Frontal cortex (tissue), 4 donors: ENCODE results near the gene HEPACAM. TPM values are rescaled to one million over a fixed set of nuclear protein-coding genes. Genes with fewer than 3 reads are reported as not detected.
A peak's percentile ranks its signal among the peaks of the same experiment; 100 is the strongest.

Experiments used
- DNase-seq, 2 donors: peaks; one replicate each; pipeline ENCODE4 v3.0.0; 2012; ENCODE audit warnings: low spot score in 2 of 2
- FAIRE-seq: peaks from 2 replicates; lab custom pipeline; 2012; peaks lifted over from hg19 to GRCh38; lab: Jason Lieb, UNC
- total RNA-seq: library from RNA; depleted of rRNA; stranded (reverse); fragments of >200 nt; gene quantifications from one replicate; pipeline ENCODE4 v1.2.3, GENCODE V29; 2014
- donor health status: control.
- donor health status: control.
- donor health status: control.

HEPACAM gene
- total RNA-seq, 1 donor from 2014 or later = 6.9 TPM

- no peak for DNase-seq
- FAIRE-seq = no peak
Measured at GRCh38 chr11:124889191-124890091, 46.4 kb downstream of the HEPACAM start.

- no peak for FAIRE-seq
Measured at GRCh38 chr11:124887667-124888013, 48.2 kb downstream of the HEPACAM start.

DNA sequence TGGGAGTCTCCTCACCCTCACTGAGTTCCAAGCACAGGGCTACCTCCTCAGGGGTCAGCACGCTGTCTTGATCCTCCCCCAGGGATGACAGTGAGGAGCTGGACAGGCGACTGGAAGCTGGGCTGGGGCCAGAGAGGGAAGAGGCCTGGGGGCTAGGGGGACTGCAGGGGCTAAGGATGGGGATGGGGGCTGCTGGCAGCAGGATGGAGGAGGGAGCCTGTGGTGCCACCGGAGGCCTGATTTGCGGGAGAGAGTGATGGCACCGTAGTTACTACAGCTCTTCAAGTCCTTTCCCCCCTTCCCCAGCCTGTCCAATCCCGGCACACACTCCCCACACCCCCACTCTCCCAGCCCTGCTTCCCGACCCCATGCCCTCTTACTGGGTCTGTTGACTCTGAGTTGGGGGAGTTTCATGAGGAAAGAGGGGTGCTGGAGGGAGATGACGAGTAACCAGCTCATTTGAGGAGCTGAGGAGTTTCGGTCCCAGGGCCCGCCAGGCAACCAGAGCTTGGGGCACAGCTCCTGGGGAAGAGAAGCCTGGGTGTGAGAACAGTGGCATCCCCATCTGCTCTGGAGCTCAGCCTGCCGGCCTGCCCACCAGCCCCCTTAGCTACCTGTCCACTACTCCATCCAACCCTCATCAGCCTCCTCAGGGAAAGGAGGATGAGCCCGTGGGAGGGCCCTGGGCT lies 48.7 kb downstream of the HEPACAM start:
- no peak for DNase-seq
- no peak for FAIRE-seq

More at GRCh38 chr11:124887667-124888013, 48.2 kb downstream of the HEPACAM start:
- DNase-seq = no peak

DNA sequence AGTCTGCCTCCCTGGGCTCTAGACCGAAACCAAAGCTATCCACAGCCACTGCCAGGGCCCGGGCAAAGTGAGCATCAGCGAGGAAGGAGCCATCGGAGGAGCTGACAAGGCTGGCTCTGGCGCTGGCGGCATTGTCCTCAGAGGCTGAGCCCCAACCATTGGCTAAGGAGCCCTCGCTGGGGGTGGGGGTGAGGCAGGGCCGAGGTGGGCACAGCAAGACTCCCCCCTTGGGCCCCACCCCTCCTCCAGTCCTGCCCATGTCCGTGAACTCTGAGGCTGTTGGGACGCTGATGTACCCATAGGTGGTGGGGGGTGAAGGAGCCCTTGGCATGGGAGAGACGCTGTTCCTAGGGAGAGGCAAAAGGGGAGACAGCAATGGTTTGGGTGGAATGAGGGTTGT lies 49.4 kb downstream of the HEPACAM start:
- no peak for FAIRE-seq

DNA sequence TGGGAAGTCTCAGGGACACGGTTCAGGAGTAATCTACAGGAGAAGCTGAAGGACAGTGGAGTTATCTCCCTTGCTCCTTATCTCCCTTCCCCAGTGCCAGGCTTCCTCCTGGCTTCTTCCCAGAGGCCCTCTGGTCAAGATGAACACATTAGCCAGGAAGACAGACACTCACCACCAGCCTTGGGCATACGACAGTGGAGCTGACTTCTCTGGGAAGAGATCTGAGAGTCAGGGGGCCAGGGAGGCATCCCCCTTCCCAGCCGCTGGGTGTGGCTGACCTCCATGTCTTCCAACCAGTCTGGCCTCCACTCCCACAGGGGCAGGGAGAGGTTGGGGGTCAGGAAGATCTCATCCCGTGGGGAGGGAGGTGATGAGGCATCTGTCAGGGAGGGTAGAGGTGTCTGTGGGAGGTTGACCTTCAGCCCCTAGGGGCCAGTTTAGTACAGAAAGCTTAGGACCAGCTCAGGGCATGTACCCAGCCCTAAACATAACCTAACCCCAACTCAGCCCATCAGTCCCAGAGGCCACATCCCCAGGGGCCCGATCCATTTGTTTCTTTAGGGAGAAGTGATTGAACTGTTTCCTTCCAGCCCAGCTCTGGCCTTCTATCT lies 50.9 kb downstream of the HEPACAM start:
- DNase-seq (no peak), FAIRE-seq (no peak)

More for the DNA sequence above, 49.4 kb downstream of the HEPACAM start:
- no peak for DNase-seq

DNA sequence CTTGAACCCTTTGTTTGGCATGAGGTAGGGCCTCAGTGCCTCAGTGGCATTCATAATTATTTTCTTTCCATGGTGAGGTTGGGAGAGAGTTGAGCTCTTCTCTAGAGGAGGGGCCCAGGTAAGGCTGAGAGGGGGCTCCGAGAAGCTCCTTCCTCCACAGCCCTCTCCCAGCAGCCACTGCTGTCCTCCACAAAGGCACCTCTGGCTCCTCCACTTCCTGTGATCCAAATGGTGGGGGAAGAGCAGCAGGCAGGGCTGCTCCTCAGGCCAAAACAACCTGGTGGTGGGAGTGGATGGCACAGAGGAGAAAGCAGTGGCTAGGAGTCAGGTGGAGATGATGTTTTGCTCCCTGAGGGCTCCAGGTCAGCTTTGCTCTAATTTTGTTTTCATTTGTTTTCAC lies 51.5 kb downstream of the HEPACAM start:
- FAIRE-seq = no peak

DNA sequence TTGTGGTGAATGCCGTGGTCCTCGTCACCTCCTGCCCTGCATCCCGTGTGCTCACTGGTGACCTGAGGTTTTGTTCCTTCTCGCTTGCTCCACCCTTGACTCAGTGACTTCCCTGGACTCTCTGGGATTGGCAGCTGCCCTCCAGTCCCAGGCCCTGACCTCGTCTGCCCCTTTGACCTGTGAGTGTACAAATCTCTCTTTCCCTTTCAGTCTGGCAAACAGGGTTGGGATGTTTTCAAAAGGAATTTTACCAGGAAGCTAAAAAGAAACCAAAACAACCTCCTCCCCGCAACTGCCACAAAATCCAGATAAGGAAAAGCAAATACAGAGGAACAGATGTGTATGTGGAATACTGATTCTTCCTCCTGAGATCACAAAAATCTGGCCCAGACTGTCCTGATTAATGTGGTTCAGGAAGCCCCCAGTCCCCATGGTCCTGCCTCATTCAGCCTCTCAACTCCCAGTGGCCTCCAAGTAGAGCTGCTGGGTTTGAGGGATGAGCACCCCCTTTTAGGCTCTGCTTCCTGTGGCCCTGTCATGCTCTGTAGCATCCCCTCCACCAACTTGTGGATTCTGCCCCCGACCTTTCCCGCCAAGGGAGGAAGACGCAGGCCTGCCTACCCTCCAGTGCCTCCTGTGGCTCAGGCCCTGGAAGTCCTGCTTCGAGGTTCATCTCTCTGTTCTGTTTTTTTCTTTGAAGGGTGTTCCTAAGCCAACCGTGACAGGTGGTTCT lies 53.3 kb downstream of the HEPACAM start:
- DNase-seq (no peak), FAIRE-seq (no peak)

More for the DNA sequence above, 51.5 kb downstream of the HEPACAM start:
- DNase-seq = no peak

- no peak for FAIRE-seq
- DNase-seq = no peak
Measured at GRCh38 chr11:124880958-124881357, 54.9 kb downstream of the HEPACAM start.

GRCh38 chr11:124880290-124880611 lies 55.6 kb downstream of the HEPACAM start:
- DNase-seq = no peak
- no peak for FAIRE-seq

- FAIRE-seq (no peak), DNase-seq (no peak)
Measured at GRCh38 chr11:124879493-124880289, 56.2 kb downstream of the HEPACAM start.

DNA sequence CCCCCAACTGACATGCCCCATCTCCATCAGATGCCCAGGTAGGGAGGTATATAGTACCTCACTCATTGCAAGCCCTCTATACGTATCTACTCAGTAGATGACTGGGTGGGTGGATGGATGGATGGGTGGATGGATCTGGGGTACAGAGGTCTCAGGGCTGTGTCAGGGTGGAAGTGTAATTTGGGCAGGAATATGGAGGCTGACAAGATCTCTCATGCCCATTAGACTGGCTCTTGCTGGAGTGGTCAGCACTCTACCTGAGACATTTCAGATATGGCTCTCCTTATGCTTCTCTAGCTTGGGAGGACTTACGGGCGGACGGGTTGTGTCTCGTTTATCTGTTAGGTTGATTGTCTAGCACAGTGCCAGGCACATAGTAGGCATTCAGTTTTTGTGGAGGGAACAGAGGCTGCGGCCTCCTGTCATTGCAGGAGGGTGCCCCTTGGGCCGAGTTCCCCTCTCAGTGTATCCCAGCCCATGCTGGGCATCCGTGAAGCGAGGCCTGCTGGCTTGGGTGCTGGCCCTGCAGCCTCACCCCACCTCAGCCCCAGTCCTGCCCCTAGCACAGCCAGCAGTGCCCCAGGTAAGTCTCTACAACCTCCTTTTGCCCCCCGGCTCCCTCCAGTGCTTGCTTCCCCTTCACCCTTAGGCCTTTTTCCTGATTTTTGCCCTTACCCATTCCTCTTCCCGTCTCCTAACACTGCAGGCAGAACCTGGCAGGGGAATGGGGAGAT lies 56.9 kb downstream of the HEPACAM start:
- no peak for DNase-seq
- no peak for FAIRE-seq

- DNase-seq (no peak), FAIRE-seq (no peak)
Measured at GRCh38 chr11:124877910-124878758, 57.7 kb downstream of the HEPACAM start.

DNA sequence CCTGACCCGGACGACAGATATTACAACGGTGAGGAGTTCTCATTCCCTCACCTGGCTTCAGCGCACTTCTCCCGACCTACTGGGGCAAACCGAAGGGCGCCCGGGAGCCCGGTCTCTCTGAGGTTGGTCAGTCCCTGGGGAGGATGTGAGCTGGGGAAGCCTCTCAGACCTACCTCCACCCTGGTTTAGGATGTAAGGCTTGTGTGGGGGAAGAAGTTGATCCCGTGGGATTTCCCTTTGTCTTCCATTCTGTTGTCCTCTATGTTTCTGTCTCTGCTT lies 58.3 kb downstream of the HEPACAM start:
- FAIRE-seq (no peak), DNase-seq (no peak)

- DNase-seq (no peak), FAIRE-seq (no peak)
Measured at GRCh38 chr11:124876818-124877630, 58.8 kb downstream of the HEPACAM start.

- DNase-seq = peak; percentile 87 to 95
- FAIRE-seq = no peak
Measured at GRCh38 chr11:124875943-124876817, 59.7 kb downstream of the HEPACAM start.

- no peak for FAIRE-seq
- no peak for DNase-seq
Measured at GRCh38 chr11:124875401-124875800, 60.4 kb downstream of the HEPACAM start.
